ENCODE results near the gene TP73.

The TP73 gene

GRCh38 chr1:3651930-3652547 lies at the start of gene TP73:
TSS of gene TP73 (plus strand) at chr1:3652516. CDS start at chr1:3682366, 29,850 bp downstream.
- DNase-seq = no peak

GRCh38 chr1:3603156-3603555 lies 49.2 kb upstream of the TP73 start:
- no peak for DNase-seq

- no peak for DNase-seq
Measured at GRCh38 chr1:3603571-3604467, 48.5 kb upstream of the TP73 start.

- DNase-seq = no peak
Measured at GRCh38 chr1:3604468-3604974, 47.8 kb upstream of the TP73 start.

GRCh38 chr1:3604997-3605823 lies 47.1 kb upstream of the TP73 start:
- no peak for DNase-seq

GRCh38 chr1:3606779-3607702 lies 45.3 kb upstream of the TP73 start:
- DNase-seq = no peak

GRCh38 chr1:3607703-3608065 lies 44.6 kb upstream of the TP73 start:
- no peak for DNase-seq

- no peak for DNase-seq
Measured at GRCh38 chr1:3608154-3608553, 44.2 kb upstream of the TP73 start.

- DNase-seq = no peak
Measured at GRCh38 chr1:3609016-3609768, 43.1 kb upstream of the TP73 start.

- no peak for DNase-seq
Measured at GRCh38 chr1:3609769-3610526, 42.4 kb upstream of the TP73 start.

- no peak for DNase-seq
Measured at GRCh38 chr1:3610527-3611169, 41.7 kb upstream of the TP73 start.

GRCh38 chr1:3611170-3612019 lies 40.9 kb upstream of the TP73 start, which contains the start of gene MEGF6:
TSS of gene MEGF6 (minus strand) at chr1:3611508. CDS start at chr1:3611268, 240 bp downstream.
- DNase-seq = peak; percentile 68

GRCh38 chr1:3612123-3612522 lies 40.2 kb upstream of the TP73 start:
- no peak for DNase-seq

GRCh38 chr1:3614755-3615742 lies 37.3 kb upstream of the TP73 start:
- DNase-seq = no peak

- no peak for DNase-seq
Measured at GRCh38 chr1:3616861-3617260, 35.5 kb upstream of the TP73 start.

GRCh38 chr1:3617806-3618345 lies 34.4 kb upstream of the TP73 start:
- DNase-seq = no peak

GRCh38 chr1:3618531-3618880 lies 33.8 kb upstream of the TP73 start:
- no peak for DNase-seq

Data from NCI-H2227 treated with DMSO at 0.1 percent for 48 hours (cell line).